ENCODE data around the gene KIAA0586. TPM values are rescaled to one million over a fixed set of nuclear protein-coding genes. Genes with fewer than 3 reads are reported as not detected.

The KIAA0586 gene
- total and polyA plus RNA-seq, 10 of the 15 experiments (the other 5 are each of a cell fraction or from before 2014, with no cell fraction given), result 7.1 to 27.6 (median 19.1) TPM

GRCh38 chr14:58401587-58401986 lies 25.9 kb upstream of the KIAA0586 start (continued):
- TF ChIP-seq REST (IDR thresholded peaks at IDR 0.05; ENCODE audit: low read depth, low read length) (no peak), CBX3 (IDR thresholded peaks at IDR 0.05; ENCODE audit: borderline replicate concordance, low read depth) (no peak), RFX5 (IDR thresholded peaks at IDR 0.05; ENCODE audit: low read depth, low read length) (no peak), YBX1 (IDR thresholded peaks at IDR 0.05) (no peak), PML (IDR thresholded peaks at IDR 0.05; ENCODE audit: low read length) (no peak), YY1 (IDR thresholded peaks at IDR 0.05; ENCODE audit: low read depth, low read length) (no peak), ESRRA (IDR thresholded peaks at IDR 0.05; ENCODE audit: low read length) (no peak), SREBF1 (IDR thresholded peaks at IDR 0.05; ENCODE audit: low read length) (no peak), NBN (IDR thresholded peaks at IDR 0.05) (no peak)

- H3K36me3 ChIP-seq (ENCODE audit: control insufficient read depth in 2 of 2, insufficient read depth in 2 of 2, low read length in 1 of 2), result peaks cover 4 to 16% of the 10 kb centered on the region in 2 experiments; a peak in 3 of 4 replicates
- FAIRE-seq (no peak), ATAC-seq (no peak), DNase-seq (ENCODE audit: low read depth, low spot score) (no peak)
- no peaks in the 10 kb centered on the region for H3K4me1 ChIP-seq (ENCODE audit: control insufficient read depth, insufficient read depth, low read length)
- no peaks in the 10 kb centered on the region for H4K20me1 ChIP-seq (ENCODE audit: control insufficient read depth, insufficient read depth)
- H3K4me3 ChIP-seq, result no peak overlapping the region
- H3K27ac ChIP-seq (ENCODE audit: control insufficient read depth, insufficient read depth), result no peak overlapping the region
- 97% methylated on average over 3 of the region's 3 CpGs for WGBS (ENCODE audit: insufficient coverage, insufficient replicate concordance, low lambda C conversion rate, missing lambda C conversion rate)
- CTCF ChIA-PET, result no interaction called here
- no peak overlapping the region for H2AFZ ChIP-seq (ENCODE audit: control insufficient read depth, low read depth, low read length)
- intact Hi-C loops (cut with micrococcal nuclease; ENCODE audit: unreplicated experiment), result no loop called here
- in situ Hi-C loops (cut with MboI), result no loop called here
- H3K9ac ChIP-seq (ENCODE audit: control insufficient read depth, insufficient read depth, low read length), result no peak overlapping the region
- POLR2A ChIA-PET, result no interaction called here
- no peaks in the 10 kb centered on the region; the same call in 1 of the 2 replicates for H3K79me2 ChIP-seq (ENCODE audit: control insufficient read depth, insufficient read depth, low read length)
- RAD21 ChIA-PET (ENCODE audit: unreplicated experiment), result no interaction called here
- H3K4me2 ChIP-seq (ENCODE audit: control insufficient read depth, insufficient read depth), result no peak overlapping the region
- no TSS peak for BruUV-seq (replicated peaks)
- H3K27me3 ChIP-seq (replicated peaks in 1 of 2; ENCODE audit: control insufficient read depth in 2 of 2, insufficient read depth in 2 of 2, low read length in 1 of 2), result no peaks in the 10 kb centered on the region
- H3K9me3 ChIP-seq (replicated peaks; ENCODE audit: control insufficient read depth, insufficient read depth, low read length), result no peaks in the 10 kb centered on the region
- SMC1A ChIA-PET (ENCODE audit: uncharacterized antibody, unreplicated experiment), result no interaction called here
- no peak for TF ChIP-seq SP1 (IDR thresholded peaks at IDR 0.05; ENCODE audit: low read depth, low read length)
- TF ChIP-seq PML (IDR thresholded peaks at IDR 0.05; ENCODE audit: low read length), result no peak
- no peak for TF ChIP-seq JUNB (IDR thresholded peaks at IDR 0.05)
- TF ChIP-seq PKNOX1 (IDR thresholded peaks at IDR 0.05), result no peak
- no peak for TF ChIP-seq ETV6 (conservative IDR thresholded peaks at IDR 0.05 in 1 of 2, IDR thresholded peaks at IDR 0.05 in 1 of 2; ENCODE audit: borderline replicate concordance in 1 of 2, low read depth in 1 of 2)
- no peak for TF ChIP-seq SUZ12 (IDR thresholded peaks at IDR 0.05; ENCODE audit: unreplicated experiment)
- TF ChIP-seq STAT1 (conservative IDR thresholded peaks at IDR 0.05), result no peak
- TF ChIP-seq, protein P1, sequence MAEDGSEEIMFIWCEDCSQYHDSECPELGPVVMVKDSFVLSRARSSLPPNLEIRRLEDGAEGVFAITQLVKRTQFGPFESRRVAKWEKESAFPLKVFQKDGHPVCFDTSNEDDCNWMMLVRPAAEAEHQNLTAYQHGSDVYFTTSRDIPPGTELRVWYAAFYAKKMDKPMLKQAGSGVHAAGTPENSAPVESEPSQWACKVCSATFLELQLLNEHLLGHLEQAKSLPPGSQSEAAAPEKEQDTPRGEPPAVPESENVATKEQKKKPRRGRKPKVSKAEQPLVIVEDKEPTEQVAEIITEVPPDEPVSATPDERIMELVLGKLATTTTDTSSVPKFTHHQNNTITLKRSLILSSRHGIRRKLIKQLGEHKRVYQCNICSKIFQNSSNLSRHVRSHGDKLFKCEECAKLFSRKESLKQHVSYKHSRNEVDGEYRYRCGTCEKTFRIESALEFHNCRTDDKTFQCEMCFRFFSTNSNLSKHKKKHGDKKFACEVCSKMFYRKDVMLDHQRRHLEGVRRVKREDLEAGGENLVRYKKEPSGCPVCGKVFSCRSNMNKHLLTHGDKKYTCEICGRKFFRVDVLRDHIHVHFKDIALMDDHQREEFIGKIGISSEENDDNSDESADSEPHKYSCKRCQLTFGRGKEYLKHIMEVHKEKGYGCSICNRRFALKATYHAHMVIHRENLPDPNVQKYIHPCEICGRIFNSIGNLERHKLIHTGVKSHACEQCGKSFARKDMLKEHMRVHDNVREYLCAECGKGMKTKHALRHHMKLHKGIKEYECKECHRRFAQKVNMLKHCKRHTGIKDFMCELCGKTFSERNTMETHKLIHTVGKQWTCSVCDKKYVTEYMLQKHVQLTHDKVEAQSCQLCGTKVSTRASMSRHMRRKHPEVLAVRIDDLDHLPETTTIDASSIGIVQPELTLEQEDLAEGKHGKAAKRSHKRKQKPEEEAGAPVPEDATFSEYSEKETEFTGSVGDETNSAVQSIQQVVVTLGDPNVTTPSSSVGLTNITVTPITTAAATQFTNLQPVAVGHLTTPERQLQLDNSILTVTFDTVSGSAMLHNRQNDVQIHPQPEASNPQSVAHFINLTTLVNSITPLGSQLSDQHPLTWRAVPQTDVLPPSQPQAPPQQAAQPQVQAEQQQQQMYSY (CRISPR knock-in tag; IDR thresholded peaks at IDR 0.05), result no peak
- TF ChIP-seq TCF12 (IDR thresholded peaks at IDR 0.05; ENCODE audit: low read depth, low read length), result no peak
- no peak for TF ChIP-seq KLF5 (IDR thresholded peaks at IDR 0.05; ENCODE audit: partially characterized antibody)
These were observed 18.8 kb upstream of the KIAA0586 start for GRCh38 chr14:58408681-58409215.

Measured in GM12878 (cell line).